ENCODE results near the gene TIRAP. TPM values are rescaled to one million over a fixed set of nuclear protein-coding genes. Genes with fewer than 3 reads are reported as not detected.

The TIRAP gene
- total RNA-seq, 1 donor from 2014 or later: 2.1 TPM

DNA sequence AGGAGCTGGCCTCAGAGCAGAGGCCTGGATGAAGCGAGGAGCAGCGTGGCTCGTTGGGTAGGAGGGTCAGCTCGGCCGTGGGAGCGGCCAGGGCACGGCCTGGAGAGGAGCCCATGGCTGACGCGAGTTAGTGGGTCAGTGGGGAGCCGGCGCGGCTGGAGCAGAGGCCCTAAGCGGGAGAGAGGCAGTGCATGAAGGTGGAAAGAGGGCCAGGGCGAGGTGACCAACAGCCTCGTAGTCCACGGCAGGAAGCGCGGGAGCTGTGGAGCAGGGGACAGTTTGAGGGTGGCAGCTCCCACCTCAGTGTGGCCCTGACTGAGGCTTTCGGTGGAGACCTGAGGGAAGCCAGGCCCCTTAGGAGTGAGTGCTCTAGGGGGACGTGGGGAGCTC lies 45.1 kb downstream of the TIRAP start:
- FAIRE-seq: no peak
- no peak for DNase-seq (ENCODE audit: low read depth)
- TF ChIP-seq, protein P1, sequence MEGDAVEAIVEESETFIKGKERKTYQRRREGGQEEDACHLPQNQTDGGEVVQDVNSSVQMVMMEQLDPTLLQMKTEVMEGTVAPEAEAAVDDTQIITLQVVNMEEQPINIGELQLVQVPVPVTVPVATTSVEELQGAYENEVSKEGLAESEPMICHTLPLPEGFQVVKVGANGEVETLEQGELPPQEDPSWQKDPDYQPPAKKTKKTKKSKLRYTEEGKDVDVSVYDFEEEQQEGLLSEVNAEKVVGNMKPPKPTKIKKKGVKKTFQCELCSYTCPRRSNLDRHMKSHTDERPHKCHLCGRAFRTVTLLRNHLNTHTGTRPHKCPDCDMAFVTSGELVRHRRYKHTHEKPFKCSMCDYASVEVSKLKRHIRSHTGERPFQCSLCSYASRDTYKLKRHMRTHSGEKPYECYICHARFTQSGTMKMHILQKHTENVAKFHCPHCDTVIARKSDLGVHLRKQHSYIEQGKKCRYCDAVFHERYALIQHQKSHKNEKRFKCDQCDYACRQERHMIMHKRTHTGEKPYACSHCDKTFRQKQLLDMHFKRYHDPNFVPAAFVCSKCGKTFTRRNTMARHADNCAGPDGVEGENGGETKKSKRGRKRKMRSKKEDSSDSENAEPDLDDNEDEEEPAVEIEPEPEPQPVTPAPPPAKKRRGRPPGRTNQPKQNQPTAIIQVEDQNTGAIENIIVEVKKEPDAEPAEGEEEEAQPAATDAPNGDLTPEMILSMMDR (IDR thresholded peaks at IDR 0.05; ENCODE audit: insufficient read depth, low read length, severe bottlenecking): no peak
- Histone ChIP-seq H3K4me3 (ENCODE audit: low read depth, low read length) (no peak overlapping the region), H3K36me3 (ENCODE audit: control insufficient read depth, insufficient read depth, low read length) (peaks cover 1% of the 10 kb centered on the region), H3K27me3 (ENCODE audit: control insufficient read depth, insufficient read depth, low read length) (no peaks in the 10 kb centered on the region)

- no peak for FAIRE-seq
- no peak for DNase-seq (ENCODE audit: low read depth)
- TF ChIP-seq, protein P1 (IDR thresholded peaks at IDR 0.05; ENCODE audit: insufficient read depth, low read length, severe bottlenecking): no peak
- H3K36me3 ChIP-seq (ENCODE audit: control insufficient read depth, insufficient read depth, low read length): peaks cover 1% of the 10 kb centered on the region
- no peak overlapping the region for H3K4me3 ChIP-seq (ENCODE audit: low read depth, low read length)
- H3K27me3 ChIP-seq (ENCODE audit: control insufficient read depth, insufficient read depth, low read length): no peaks in the 10 kb centered on the region
Measured at GRCh38 chr11:126328444-126328843, 45.6 kb downstream of the TIRAP start.

GRCh38 chr11:126328938-126329643 lies 46.2 kb downstream of the TIRAP start:
- FAIRE-seq (peak; percentile 58), DNase-seq (ENCODE audit: low read depth) (no peak)
- no peaks in the 10 kb centered on the region for H3K27me3 ChIP-seq (ENCODE audit: control insufficient read depth, insufficient read depth, low read length)
- TF ChIP-seq, protein P1 (IDR thresholded peaks at IDR 0.05; ENCODE audit: insufficient read depth, low read length, severe bottlenecking): no peak
- no peak overlapping the region for H3K4me3 ChIP-seq (ENCODE audit: low read depth, low read length)
- peaks cover 1% of the 10 kb centered on the region for H3K36me3 ChIP-seq (ENCODE audit: control insufficient read depth, insufficient read depth, low read length)

DNA sequence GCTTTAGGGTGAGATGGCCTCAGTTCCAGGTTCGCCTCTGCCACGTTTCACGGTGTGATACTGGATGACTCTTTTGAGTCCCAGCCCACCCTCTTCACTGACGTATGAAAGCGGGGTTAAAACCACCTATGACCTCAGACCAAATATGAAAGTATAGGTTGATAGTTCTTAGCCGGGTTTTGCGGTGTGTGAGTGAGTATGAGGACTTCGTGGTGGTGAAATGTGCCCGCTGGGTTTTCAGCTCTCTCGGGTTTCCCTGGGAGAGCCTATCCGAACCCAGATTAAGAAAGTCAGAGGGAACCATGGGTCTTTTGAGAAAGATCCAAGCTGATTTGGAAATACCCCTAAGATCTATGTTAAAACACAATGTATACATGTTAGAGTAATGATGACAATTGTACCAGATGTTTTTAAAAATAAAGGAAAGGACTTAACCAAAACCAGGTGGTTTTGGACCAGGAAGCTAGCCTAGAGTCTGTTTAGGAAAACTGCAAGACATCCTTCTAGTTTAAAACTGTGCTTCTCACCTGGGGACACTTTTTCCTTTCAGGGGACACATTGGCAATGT lies 46.8 kb downstream of the TIRAP start:
- DNase-seq (ENCODE audit: low read depth) (no peak), FAIRE-seq (no peak)
- TF ChIP-seq, protein P1 (IDR thresholded peaks at IDR 0.05; ENCODE audit: insufficient read depth, low read length, severe bottlenecking): no peak
- Histone ChIP-seq H3K27me3 (ENCODE audit: control insufficient read depth, insufficient read depth, low read length) (no peaks in the 10 kb centered on the region), H3K36me3 (ENCODE audit: control insufficient read depth, insufficient read depth, low read length) (peaks cover 1% of the 10 kb centered on the region), H3K4me3 (ENCODE audit: low read depth, low read length) (no peak overlapping the region)

DNA sequence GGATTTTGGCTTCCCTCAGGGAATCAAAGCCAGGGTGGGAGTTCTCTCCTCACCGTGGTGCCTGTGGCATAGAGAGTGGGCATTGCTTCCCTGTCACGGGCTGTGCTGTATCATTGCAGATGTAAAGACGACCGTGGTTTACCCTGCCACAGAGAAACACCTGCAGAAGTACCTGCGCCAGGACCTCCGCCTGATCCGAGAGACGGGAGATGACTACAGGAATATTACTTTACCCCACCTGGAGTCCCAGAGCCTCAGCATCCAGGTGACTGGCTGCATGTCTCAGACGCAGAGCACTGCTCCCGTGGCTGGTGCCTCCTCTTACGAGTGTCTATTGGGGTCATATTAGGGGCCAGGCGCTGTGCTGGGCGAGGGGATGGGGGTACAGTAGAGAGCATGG lies 48.4 kb downstream of the TIRAP start:
- H3K36me3 ChIP-seq (ENCODE audit: control insufficient read depth, insufficient read depth, low read length): peaks cover 1% of the 10 kb centered on the region
- DNase-seq (ENCODE audit: low read depth): no peak
- TF ChIP-seq, protein P1 (IDR thresholded peaks at IDR 0.05; ENCODE audit: insufficient read depth, low read length, severe bottlenecking): no peak
- no peak for FAIRE-seq
- no peak overlapping the region for H3K4me3 ChIP-seq (ENCODE audit: low read depth, low read length)
- H3K27me3 ChIP-seq (ENCODE audit: control insufficient read depth, insufficient read depth, low read length): no peaks in the 10 kb centered on the region

All from bronchial epithelial cell (primary cell).